ENCODE measurements around the gene MTFMT. TPM values are rescaled to one million over a fixed set of nuclear protein-coding genes. Genes with fewer than 3 reads are reported as not detected.
"Not testable (repeated sequence)": the region's sequence is repeated elsewhere in the genome, so short reads cannot be mapped to it uniquely, and the experiment has no call there.

Gene MTFMT
- polyA plus RNA-seq, 1 donor: 10.3 TPM

DNA sequence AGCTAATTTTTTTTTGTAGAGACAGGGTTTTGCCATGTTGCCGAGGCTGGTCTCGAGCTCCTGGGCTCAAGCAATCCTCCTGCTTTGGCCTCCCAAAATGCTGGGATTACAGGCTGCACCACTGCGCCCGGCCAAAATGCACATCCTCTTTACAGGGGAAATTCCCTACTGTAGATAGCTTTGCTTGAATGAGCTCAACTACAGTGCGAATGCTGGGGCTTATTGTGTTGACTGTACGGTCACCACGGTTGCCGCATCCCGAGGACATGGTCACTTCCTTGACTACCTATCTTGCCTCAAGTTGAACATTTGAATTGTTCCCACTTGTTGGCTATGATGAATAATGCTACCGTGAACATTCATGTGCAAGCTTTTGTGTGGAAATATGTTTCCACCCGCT, 5.3 kb upstream of the MTFMT start:
- DNase-seq: no peak

DNA sequence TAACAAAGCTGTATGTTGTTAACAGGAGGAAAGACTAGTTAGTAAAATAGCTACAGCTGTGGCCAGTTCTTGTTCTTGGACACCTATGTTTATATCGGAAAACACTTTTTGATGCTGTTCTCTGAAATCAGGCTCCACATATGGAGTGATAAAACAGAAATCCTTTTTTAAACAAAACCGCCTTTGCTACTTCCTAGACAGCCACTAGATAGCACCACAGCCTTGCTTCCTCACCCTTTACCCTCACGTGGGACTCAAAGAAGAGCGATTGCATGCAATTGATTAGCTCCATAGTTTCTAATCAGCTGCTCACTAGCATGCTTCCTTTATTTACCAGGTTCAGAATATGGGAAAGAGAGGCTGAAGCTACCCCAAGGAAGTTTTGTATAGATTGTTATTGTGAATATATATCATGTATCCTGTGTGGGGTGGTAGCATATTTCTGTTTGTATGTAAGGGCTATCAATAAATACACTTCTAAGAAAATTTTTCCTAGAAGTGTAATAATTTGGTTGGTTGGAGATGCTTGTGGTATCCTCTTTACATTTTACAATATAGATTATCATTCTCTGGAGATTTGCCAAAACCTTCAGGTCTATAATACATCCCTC, 4.3 kb upstream of the MTFMT start:
- DNase-seq: no peak

- no peak for DNase-seq
These were observed 3.5 kb upstream of the MTFMT start for GRCh38 chr15:65032801-65033537.

DNA sequence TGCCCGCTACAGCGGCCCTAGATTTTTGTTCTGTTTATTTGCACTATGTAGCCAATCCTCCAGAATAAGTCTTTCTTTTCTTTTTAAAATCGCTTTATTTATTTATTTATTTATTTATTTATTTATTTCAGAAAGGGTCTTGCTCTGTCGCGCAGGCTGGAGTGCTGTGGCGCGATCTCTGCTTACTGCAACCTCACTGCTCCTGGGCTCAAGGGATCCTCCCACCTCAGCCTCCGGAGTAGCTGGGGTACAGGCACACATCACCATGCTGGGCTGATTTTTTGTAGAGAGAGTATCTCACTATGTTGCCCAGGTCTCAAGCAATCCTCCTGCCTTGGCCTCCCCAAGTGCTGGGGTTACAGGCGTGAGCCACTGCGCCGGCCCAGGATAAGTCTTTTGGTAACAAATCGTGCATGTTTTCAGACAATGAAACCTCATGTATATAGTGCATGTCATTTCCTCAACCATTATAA, 333 bp upstream of the MTFMT start:
- no peak for DNase-seq

- no peak for DNase-seq
These were observed 1.1 kb downstream of the MTFMT start for GRCh38 chr15:65028338-65028737.

DNA sequence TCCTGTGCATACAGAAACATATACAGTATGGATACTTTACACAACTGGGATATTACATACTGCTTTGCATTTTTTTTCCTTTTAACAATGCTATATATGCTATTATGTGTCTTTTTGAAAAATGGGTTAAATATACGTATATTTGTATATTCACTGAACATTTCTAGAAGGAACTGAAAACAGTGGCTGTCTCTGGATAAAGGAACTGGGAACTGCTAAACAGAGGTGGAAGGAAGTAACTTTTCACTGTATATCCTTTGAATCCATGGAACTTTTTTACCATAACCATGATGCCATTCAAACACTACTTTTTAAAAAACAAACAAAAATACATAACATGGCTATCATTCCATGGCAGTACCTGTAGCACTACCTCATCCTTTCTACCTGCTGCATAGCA, 1.8 kb downstream of the MTFMT start:
- DNase-seq: no peak

GRCh38 chr15:65026756-65027155, 2.7 kb downstream of the MTFMT start:
- no peak for DNase-seq

- DNase-seq: no peak
These were observed 8.0 kb downstream of the MTFMT start for GRCh38 chr15:65021488-65021887.

DNA sequence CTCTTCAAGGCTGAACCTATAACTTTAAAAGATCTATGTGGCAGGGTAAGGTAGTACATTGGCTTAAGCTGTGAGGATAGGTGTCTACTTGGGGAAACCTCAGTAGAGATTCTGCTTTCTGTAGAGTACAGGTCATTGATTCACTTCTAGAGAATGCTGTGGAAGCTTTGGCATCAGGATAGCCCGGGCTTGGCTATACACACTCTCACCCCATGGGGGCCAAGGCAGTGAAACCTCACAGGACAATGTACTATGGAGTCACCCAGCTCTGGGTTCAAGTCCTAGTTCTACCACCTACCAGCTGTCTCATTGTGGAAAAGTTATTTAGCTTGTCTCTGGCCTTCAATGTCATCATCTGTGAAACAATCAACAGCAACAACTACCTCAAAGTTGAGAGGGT, 9.0 kb downstream of the MTFMT start:
- no peak for DNase-seq

- not testable (repeated sequence) for DNase-seq
These were observed 18.2 kb downstream of the MTFMT start for GRCh38 chr15:65011198-65011597.

DNA sequence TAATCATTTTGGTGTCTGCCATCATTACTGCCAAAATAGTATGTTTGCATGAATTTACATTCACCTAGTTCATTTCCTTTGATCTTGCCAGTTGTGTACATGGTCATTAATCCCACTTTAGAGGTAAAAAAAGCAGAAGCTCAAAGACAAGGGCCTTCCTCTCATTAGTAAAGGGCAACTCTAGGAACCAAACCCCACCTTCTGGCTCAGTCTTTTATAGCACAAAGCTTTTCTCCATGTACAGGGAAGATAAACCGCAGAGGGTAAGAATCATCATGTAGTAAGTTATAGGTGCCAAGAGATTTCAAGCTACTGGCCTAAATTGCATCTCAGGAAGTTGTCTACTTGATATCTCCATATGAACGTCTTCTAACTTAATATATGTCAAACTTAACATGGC, 20.5 kb downstream of the MTFMT start:
- no peak for DNase-seq

DNA sequence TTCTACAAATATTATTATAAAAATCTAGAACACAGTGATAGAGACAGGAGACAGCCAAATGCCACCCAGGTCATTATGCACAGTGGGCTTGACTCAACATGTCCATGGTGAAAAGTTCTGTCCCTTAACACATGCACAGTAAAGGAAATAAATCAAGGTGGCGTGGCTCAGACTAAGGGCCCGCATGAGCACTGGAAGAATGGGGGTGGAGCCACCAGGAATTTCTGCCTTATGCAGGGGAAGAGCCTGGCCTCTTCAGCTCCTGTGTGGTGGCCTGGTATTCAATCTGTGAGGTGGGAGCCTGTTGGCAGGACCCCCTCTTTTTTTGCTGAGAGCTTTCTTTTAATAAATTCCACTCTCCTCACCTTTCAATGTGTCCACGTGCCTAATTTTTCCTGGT, 22.6 kb downstream of the MTFMT start:
- no peak for DNase-seq

GRCh38 chr15:65004993-65005392, 24.4 kb downstream of the MTFMT start:
- DNase-seq: no peak

DNA sequence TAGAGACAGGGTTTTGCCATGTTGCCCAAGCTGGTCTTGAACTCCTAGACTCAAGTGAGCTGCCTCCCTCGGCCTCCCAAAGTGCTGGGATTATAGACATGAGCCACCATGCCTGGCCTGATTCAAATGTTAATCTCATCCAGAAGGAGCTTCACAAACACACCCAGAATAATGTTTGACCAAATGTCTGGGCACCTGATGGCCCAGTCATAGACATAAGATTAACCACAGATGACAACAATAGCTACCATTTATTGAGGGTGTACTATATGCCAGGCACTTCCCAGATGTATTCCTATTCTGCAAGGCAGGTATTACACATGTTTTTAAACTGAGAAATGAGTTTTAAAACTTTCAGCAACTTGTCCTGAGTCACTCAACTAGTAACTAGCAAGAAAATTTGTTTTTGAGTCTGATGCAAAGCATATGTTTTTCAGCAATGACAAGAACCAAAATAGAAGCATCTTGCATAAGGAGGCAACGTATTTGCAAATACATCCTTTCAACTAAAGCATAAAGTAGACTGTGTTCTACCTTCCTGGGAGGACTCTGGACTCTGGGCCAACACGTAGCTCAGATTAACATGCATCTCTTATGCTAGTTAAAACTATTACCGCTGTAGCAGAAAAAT, 31.6 kb downstream of the MTFMT start:
- no peak for DNase-seq

GRCh38 chr15:64997066-64997465, 32.4 kb downstream of the MTFMT start:
- no peak for DNase-seq

GRCh38 chr15:64993290-64993689, 36.1 kb downstream of the MTFMT start:
- no peak for DNase-seq

DNA sequence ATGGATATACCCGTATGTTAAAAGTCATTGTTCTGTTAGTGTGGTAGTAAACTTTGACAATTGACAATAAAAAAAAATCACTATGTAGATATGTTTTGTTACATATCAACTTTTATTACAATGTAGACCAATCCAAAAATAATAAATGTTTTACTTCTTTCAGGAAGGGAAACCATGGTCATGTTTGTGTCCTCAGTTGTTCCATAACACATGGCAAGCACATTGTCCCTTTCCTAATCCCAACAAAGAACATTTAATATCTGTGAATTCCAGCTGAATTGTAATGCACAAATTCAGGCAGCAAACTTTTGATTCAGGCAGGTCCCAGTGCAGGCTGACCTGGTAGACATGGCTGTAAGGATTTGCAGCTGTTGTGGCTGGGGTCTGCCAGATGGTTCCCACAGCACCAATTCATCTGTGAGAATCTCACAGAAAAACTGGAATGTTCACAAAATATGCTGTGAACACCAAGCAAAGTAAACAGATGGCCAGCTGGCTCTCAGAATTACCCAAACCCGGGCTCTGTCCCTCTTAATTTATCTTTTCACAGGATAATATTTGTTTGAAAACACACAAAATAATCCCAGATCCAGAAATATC, 37.8 kb downstream of the MTFMT start:
- peak; percentile 61 for DNase-seq

GRCh38 chr15:64990168-64990470, 39.3 kb downstream of the MTFMT start:
- no peak for DNase-seq

GRCh38 chr15:64989416-64990167, 39.8 kb downstream of the MTFMT start, which contains the start of gene SPG21:
SPG21 (minus strand) TSS chr15:64989914; CDS start chr15:64983569, 6,345 bp downstream.
- peak; percentile 96 for DNase-seq

DNA sequence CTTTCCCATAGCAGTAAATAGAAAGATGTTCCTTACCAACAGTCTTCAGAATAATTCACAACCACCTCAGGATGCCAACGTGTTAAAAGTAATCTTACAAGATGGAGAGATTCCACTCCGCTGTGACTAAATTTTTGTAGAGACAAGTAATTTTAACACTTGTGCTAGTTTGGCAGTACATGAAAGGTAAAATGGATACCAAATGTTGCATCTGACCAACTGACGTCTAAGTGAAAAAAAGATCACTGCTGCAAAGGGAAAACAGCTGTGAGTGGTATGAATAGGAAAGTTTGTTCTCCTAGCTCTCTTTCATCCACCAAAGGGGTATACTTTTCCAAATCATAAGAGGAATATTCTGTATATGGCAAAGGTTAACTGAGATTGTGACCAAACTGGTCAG, 42.3 kb downstream of the MTFMT start:
- DNase-seq: no peak

- DNase-seq: no peak
These were observed 43.9 kb downstream of the MTFMT start for GRCh38 chr15:64985366-64986033.

DNA sequence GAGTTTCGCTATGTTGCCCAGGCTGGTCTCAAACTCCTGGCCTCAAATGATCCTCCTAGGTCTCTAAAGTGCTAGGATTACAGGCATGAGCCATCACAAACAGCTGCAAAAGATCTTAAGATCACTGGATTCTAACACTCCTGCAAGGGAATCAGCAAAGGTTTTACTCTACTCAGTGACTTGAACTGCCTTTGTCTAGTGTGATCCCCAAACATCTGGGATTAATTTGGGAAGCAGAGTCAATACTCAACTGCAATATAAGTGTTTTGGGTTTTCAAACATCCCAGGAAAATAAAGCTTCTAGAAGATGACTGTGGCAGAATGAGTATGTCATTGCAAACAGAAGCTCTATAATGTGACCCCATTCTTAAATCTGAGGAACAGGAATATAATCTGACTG, 47.0 kb downstream of the MTFMT start:
- DNase-seq: no peak
